ENCODE data around the gene ANKRD33. TPM values are rescaled to one million over a fixed set of nuclear protein-coding genes. Genes with fewer than 3 reads are reported as not detected.

Gene ANKRD33
- total RNA-seq, 2 donors from 2014 or later = not detected

- DNase-seq (ENCODE audit: low spot score) = no peak
- no peaks in the 10 kb centered on the region for H3K36me3 ChIP-seq
- H3K4me3 ChIP-seq = peak overlapping the region; percentile 63
- no peak for TF ChIP-seq CTCF (IDR thresholded peaks at IDR 0.05)
- ATAC-seq (ENCODE audit: insufficient number of reproducible peaks, low FRiP score, low read depth) = no peak
- no peaks in the 10 kb centered on the region for H3K27me3 ChIP-seq (replicated peaks; ENCODE audit: insufficient read depth)
- no peaks in the 10 kb centered on the region for H3K9me3 ChIP-seq
- H3K27ac ChIP-seq = no peak overlapping the region
- peaks cover 6 to 10% of the 10 kb centered on the region in 2 donors for H3K4me1 ChIP-seq (ENCODE audit: control insufficient read depth in 1 of 2, low read depth in 2 of 2)
Measured at GRCh38 chr12:51869496-51869865, 18.4 kb upstream of the ANKRD33 start.

DNA sequence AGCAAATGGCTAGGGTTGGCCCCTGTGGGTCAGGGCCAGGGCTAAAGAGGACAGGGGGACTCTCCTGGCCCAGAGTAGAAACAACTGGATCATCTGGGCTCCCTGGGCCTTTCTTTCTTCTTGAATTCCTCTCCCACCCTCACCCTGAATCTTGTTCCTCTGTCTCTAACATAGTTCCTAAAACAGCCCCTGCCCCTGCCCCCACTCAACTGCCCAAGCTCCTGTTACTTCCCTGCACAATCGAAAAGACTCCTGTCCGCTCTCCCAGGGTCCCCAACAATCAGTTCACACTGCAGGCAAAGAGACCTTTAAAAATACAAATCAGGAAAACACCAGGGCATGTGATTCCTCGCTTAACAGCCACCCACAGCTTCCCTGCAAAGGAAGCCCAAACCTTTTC, 18.0 kb upstream of the ANKRD33 start:
- Histone ChIP-seq H3K9me3 (no peaks in the 10 kb centered on the region), H3K27me3 (replicated peaks; ENCODE audit: insufficient read depth) (no peaks in the 10 kb centered on the region), H3K4me1 (ENCODE audit: control insufficient read depth in 1 of 2, low read depth in 2 of 2) (peaks cover 6 to 10% of the 10 kb centered on the region in 2 donors), H3K4me3 (no peak overlapping the region), H3K36me3 (no peaks in the 10 kb centered on the region), H3K27ac (no peak overlapping the region)
- no peak for DNase-seq (ENCODE audit: low spot score)
- TF ChIP-seq CTCF (IDR thresholded peaks at IDR 0.05) = no peak
- no peak for ATAC-seq (ENCODE audit: insufficient number of reproducible peaks, low FRiP score, low read depth)

DNA sequence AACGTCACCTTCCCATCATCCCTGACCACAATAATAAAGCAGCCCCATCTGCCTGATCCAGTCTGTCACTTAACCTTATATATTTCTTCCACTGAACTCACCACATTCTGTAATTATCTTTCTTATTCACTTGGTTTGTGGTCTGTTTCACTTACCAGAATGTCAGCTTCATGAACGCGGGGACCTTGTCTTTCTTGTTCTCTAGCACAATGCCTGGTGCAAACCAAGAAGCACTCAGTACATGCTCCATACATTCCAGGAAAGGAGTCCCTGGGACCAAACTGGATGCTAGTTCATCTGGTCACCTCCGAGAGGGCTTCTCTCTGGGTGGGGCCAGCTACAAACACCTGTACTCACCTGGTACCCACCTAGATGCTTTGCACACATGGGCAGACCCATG, 17.4 kb upstream of the ANKRD33 start:
- H3K27me3 ChIP-seq (replicated peaks; ENCODE audit: insufficient read depth) = no peaks in the 10 kb centered on the region
- peaks cover 6 to 10% of the 10 kb centered on the region in 2 donors for H3K4me1 ChIP-seq (ENCODE audit: control insufficient read depth in 1 of 2, low read depth in 2 of 2)
- H3K9me3 ChIP-seq = no peaks in the 10 kb centered on the region
- H3K4me3 ChIP-seq = no peak overlapping the region
- no peak overlapping the region for H3K27ac ChIP-seq
- TF ChIP-seq CTCF (IDR thresholded peaks at IDR 0.05) = no peak
- ATAC-seq (ENCODE audit: insufficient number of reproducible peaks, low FRiP score, low read depth) (no peak), DNase-seq (ENCODE audit: low spot score) (no peak)
- no peaks in the 10 kb centered on the region for H3K36me3 ChIP-seq

GRCh38 chr12:51871126-51871525, 16.8 kb upstream of the ANKRD33 start:
- no peak overlapping the region for H3K27ac ChIP-seq
- TF ChIP-seq CTCF (IDR thresholded peaks at IDR 0.05) = no peak
- no peak overlapping the region for H3K4me3 ChIP-seq
- ATAC-seq (ENCODE audit: insufficient number of reproducible peaks, low FRiP score, low read depth) (no peak), DNase-seq (ENCODE audit: low spot score) (no peak)
- no peaks in the 10 kb centered on the region for H3K9me3 ChIP-seq
- H3K36me3 ChIP-seq = no peaks in the 10 kb centered on the region
- no peaks in the 10 kb centered on the region for H3K27me3 ChIP-seq (replicated peaks; ENCODE audit: insufficient read depth)
- peaks cover 6 to 10% of the 10 kb centered on the region in 2 donors for H3K4me1 ChIP-seq (ENCODE audit: control insufficient read depth in 1 of 2, low read depth in 2 of 2)

DNA sequence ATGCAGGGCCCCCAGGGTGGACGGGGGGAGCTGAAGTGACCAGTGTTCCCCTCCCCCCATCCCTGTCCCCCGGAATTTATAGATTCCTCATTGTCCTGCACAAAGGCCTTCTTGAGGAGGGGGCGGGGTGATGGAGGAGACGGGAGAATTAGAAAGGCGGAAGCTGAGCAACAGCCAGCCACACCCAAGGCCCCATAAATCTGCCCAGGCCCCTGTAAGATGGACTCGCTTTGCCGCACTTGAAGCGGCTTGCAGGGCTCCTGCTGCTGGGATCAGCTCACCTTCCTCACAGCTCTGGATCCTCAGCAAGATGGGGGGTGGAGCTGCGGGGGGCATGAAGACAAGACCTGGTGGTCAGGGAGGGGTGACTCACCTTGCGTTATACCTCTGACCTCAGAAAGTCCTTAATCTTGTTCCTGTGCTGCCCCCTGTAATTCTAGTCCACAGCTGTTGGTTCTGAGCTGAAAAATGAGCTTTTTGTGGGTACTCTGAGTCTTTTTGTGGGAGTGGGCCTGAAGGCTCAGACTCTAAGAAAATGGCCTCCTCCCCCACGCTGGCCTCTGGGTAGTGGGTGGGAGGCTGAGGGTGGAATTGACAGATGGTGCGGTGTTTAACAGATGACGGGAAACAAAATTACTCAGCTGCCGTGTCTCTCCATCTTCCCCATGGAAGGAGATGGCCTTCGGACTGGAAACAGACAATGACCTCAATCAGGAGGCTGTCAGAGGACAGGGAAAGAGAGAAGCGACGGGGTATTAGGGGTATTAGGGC, 15.8 kb upstream of the ANKRD33 start:
- Histone ChIP-seq H3K9me3 (no peaks in the 10 kb centered on the region), H3K4me1 (ENCODE audit: control insufficient read depth in 1 of 2, low read depth in 2 of 2) (peaks cover 6 to 10% of the 10 kb centered on the region in 2 donors), H3K4me3 (no peak overlapping the region), H3K27me3 (replicated peaks; ENCODE audit: insufficient read depth) (no peaks in the 10 kb centered on the region), H3K27ac (no peak overlapping the region), H3K36me3 (no peaks in the 10 kb centered on the region)
- TF ChIP-seq CTCF (IDR thresholded peaks at IDR 0.05) = no peak
- ATAC-seq (ENCODE audit: insufficient number of reproducible peaks, low FRiP score, low read depth) (no peak), DNase-seq (ENCODE audit: low spot score) (no peak)

Data from thoracic aorta (tissue), 2 donors.